Uterus (tissue), 2 donors: ENCODE results near the gene LNPEP.

Experiments
- CTCF ChIP-seq, 4 experiments: fragments of 200-600 bp in 2 of 4; fragments of 450-650 bp in 2 of 4; sonication (generic) in 2 of 4; IDR thresholded peaks; one replicate each; pipeline ENCODE4 v1.5.1; 2016 to 2019; ENCODE audit warnings: antibody characterized with exemption in 4 of 4, mild to moderate bottlenecking in 2 of 4, moderate library complexity in 1 of 4
- POLR2A ChIP-seq, 2 donors: fragments of 450-650 bp; IDR thresholded peaks; one replicate each; pipeline ENCODE4 v1.6.1; 2016; ENCODE audit warnings: antibody characterized with exemption in 2 of 2, mild to moderate bottlenecking in 1 of 2, moderate library complexity in 1 of 2

DNA sequence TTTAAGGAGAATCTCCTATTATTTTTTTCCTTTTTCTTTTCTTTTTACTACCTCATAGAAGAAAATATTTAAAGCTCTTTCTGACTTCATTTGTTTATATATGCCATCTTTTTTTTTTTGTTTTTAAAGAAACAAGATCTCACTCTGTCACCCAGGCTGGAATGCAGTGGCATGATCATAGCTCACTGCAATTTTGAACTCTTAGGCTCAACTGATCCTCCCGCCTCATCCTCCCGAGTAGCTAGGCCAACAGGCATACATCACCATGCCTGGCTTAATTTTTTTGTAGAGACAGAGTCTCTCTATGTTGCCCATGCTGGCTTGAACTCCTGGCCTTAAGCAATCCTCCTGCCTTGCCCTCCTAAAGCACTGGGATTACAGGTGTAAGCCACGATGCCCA lies 59.5 kb downstream of the LNPEP start:
- TF ChIP-seq CTCF (IDR thresholded peaks at IDR 0.05) (no peak), POLR2A (IDR thresholded peaks at IDR 0.05) (no peak)
